AG04449 (cell line): ENCODE data around the gene LORICRIN.

Experiments used
- CTCF ChIA-PET: fragments of 350-600 bp; formaldehyde crosslinking; extraction: SDS; loops from one replicate; lab custom pipeline; 2021; ENCODE audit warnings: antibody characterized with exemption; lab: Yijun Ruan, JAX
- POLR2A ChIA-PET: fragments of 400-600, 350-600 bp; formaldehyde crosslinking; extraction: SDS; loops from one replicate; lab custom pipeline; 2020; ENCODE audit warnings: antibody characterized with exemption, inconsistent platforms; lab: Yijun Ruan, JAX
- DNase-seq: peaks from one replicate; pipeline ENCODE4 v3.0.0-alpha.2; 2010; ENCODE audit warnings: low read depth, low spot score
- H3K4me3 ChIP-seq: 2 replicates; pipeline ENCODE4 v1.5.1; 2011; ENCODE audit warnings: low read depth, mild to moderate bottlenecking, control low read depth, low read length
- CTCF ChIP-seq: IDR thresholded peaks from one replicate; pipeline ENCODE4 v1.5.1; 2011; ENCODE audit warnings: mild to moderate bottlenecking, moderate library complexity, low read length, control low read depth, inconsistent platforms; ENCODE audit not compliant: insufficient read depth; ENCODE audit errors: missing control alignments

LORICRIN gene

DNA sequence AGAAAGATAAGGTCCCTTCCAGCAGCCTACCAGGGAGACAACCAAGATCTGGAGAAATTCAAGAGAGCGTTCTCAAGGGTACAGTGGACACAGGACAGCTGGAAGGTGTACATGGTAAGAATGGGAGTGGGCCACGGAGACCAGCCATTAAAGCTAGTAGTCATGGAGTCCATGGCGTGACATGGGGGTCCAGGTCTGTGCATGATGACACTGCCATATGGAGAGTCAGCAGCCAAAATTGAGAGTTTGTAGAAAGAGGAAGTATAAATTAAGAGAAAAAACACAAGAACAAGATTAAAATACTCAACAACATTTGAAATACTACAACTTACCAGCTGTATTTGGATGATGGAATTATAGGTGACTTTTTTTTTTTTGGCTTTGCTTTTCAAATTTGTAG is 7.9 kb upstream of the LORICRIN start:
- no peak for DNase-seq
- TF ChIP-seq CTCF = no peak
- POLR2A ChIA-PET = no interaction called here
- CTCF ChIA-PET = no interaction called here
- H3K4me3 ChIP-seq = no peak overlapping the region

GRCh38 chr1:153251988-153252387 is 7.5 kb upstream of the LORICRIN start:
- ChIA-PET POLR2A (no interaction called here), CTCF (no interaction called here)
- no peak overlapping the region for H3K4me3 ChIP-seq
- DNase-seq = no peak
- TF ChIP-seq CTCF = no peak

DNA sequence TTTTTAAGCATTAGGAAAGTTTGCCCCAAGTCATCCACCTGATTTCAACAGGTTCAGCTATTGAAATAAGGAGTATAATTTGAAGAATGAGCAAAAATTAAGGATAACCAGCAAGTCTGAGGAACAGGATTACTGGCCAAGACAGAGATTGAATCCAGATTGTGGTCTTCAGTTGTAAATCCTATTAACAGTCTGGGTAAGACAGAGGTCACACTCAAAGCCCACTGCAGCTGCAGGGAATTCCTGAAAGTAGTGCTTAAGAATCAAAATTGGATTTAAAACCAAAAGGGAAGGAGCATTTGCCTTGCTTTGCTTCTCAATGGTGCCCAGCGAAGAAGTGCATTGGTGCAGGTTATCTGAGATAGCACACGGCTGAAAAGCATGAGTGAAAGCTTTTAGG is 6.4 kb upstream of the LORICRIN start:
- no peak overlapping the region for H3K4me3 ChIP-seq
- CTCF ChIA-PET = no interaction called here
- no peak for DNase-seq
- no peak for TF ChIP-seq CTCF
- POLR2A ChIA-PET = no interaction called here

- POLR2A ChIA-PET = no interaction called here
- no peak for DNase-seq
- no peak for TF ChIP-seq CTCF
- CTCF ChIA-PET = no interaction called here
- H3K4me3 ChIP-seq = no peak overlapping the region
Observed at GRCh38 chr1:153253693-153254092, 5.8 kb upstream of the LORICRIN start.

DNA sequence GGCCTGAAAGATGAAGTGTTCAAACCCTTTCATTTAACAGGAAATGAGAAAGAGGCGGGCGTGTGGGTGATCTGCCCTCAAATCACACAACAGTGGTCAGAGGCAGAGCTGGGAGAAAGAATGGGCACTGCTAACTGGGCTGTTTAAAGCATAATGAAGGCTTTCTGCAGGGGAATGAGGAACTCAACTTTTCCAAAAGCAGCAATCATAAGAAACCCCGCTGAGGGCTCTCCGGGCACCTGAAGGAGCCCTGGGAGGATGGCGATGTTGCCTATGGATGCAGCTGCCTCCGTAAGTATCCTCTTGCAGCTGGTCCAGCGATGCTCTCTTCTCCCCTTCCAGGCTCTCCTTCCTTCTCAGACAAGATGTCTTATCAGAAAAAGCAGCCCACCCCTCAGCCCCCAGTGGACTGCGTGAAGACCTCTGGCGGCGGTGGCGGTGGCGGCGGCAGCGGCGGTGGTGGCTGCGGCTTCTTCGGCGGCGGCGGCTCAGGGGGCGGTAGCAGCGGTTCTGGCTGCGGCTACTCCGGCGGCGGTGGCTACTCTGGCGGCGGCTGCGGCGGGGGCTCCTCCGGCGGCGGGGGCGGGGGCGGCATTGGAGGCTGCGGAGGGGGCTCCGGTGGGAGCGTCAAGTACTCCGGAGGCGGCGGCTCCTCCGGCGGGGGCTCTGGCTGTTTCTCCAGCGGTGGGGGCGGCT is 1.2 kb downstream of the LORICRIN start:
- TF ChIP-seq CTCF = no peak
- no peak for DNase-seq
- ChIA-PET CTCF (no interaction called here), POLR2A (no interaction called here)
- H3K4me3 ChIP-seq = no peak overlapping the region; the same call in 1 of the 2 replicates

GRCh38 chr1:153261281-153262069 is 2.0 kb downstream of the LORICRIN start:
- no peak for DNase-seq
- TF ChIP-seq CTCF = no peak
- CTCF ChIA-PET = interaction anchor here (1.0 kb wide), 1 partner anchor 33 kb away, joined by 3 read pairs; no protein-coding TSS in a partner anchor
- H3K4me3 ChIP-seq = peak overlapping the region; percentile 40
- POLR2A ChIA-PET = no interaction called here
